ENCODE data around the gene HIBADH. TPM values are rescaled to one million over a fixed set of nuclear protein-coding genes. Genes with fewer than 3 reads are reported as not detected.

HIBADH gene
- polyA plus RNA-seq, 2 of the 4 experiments (the other 2 are of a cell fraction) = 49.5 to 118 TPM

DNA sequence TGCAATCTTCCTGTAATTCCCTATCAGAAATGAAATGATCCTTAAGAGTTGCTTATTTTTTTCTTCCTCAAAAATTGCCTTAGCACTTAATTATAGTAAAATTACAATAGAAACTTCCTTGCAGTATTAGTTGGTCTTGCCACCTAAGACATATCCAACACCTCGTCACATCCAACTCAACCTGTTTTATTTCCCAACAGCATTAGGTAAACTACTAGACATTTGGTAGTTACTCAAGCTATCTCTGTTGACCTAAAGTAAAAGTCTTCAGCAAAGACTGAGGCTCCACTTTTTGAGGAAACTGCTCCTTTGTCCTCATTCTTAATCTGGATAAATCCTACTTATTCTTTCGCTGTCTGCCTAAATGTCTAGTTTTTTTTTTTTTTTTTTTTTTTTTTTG is 20.4 kb downstream of the HIBADH start:
- peak overlapping the region; percentile 93 for H3K4me2 ChIP-seq
- CTCF ChIA-PET = interaction anchor here (0.6 to 2.1 kb wide), 4 partner anchors 10 to 182 kb away, joined by 3 to 7 read pairs (median 4); no protein-coding TSS in a partner anchor
- FAIRE-seq = no peak
- peak overlapping the region; percentile 71 to 85 for H3K27ac ChIP-seq
- 86% methylated on average over 2 of the region's 2 CpGs for WGBS (ENCODE audit: missing lambda C conversion rate)
- H3K4me1 ChIP-seq = peaks cover 44% of the 10 kb centered on the region
- TF ChIP-seq CHD2 (IDR thresholded peaks at IDR 0.05; ENCODE audit: low read length, partially characterized antibody) (no peak), HES2 (IDR thresholded peaks at IDR 0.05) (no peak), USF2 (IDR thresholded peaks at IDR 0.05) (no peak), JUNB (IDR thresholded peaks at IDR 0.05) (no peak), HMGXB4 (CRISPR knock-in tag; IDR thresholded peaks at IDR 0.05; ENCODE audit: borderline replicate concordance) (no peak), POLR2A (IDR thresholded peaks at IDR 0.05; ENCODE audit: low read length) (no peak), BCL3 (IDR thresholded peaks at IDR 0.05) (no peak), RAD21 (conservative IDR thresholded peaks at IDR 0.05 in 1 of 2, IDR thresholded peaks at IDR 0.05 in 1 of 2) (no peak), HOXA7 (CRISPR knock-in tag; IDR thresholded peaks at IDR 0.05) (no peak), SREBF2 (IDR thresholded peaks at IDR 0.05) (no peak), ESRRA (IDR thresholded peaks at IDR 0.05; ENCODE audit: borderline replicate concordance, low read length) (no peak), HDAC2 (IDR thresholded peaks at IDR 0.05) (no peak), HOXB13 (CRISPR knock-in tag; IDR thresholded peaks at IDR 0.05; ENCODE audit: low read depth) (no peak), RFX5 (IDR thresholded peaks at IDR 0.05) (no peak), NR3C1 (IDR thresholded peaks at IDR 0.05) (no peak), CBX2 (IDR thresholded peaks at IDR 0.05; ENCODE audit: borderline replicate concordance, low read depth) (no peak), ZFP36 (IDR thresholded peaks at IDR 0.05; ENCODE audit: borderline replicate concordance, partially characterized antibody) (no peak), EHF (CRISPR knock-in tag; IDR thresholded peaks at IDR 0.05) (no peak)
- TF ChIP-seq, protein P1, sequence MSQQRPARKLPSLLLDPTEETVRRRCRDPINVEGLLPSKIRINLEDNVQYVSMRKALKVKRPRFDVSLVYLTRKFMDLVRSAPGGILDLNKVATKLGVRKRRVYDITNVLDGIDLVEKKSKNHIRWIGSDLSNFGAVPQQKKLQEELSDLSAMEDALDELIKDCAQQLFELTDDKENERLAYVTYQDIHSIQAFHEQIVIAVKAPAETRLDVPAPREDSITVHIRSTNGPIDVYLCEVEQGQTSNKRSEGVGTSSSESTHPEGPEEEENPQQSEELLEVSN (IDR thresholded peaks at IDR 0.05; ENCODE audit: borderline replicate concordance, low read depth) = no peak
- TF ChIP-seq, protein P2, sequence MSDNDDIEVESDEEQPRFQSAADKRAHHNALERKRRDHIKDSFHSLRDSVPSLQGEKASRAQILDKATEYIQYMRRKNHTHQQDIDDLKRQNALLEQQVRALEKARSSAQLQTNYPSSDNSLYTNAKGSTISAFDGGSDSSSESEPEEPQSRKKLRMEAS (IDR thresholded peaks at IDR 0.05) = no peak
- H3K9me3 ChIP-seq = no peaks in the 10 kb centered on the region
- no peak for DNase-seq (ENCODE audit: low read depth in 1 of 2, low spot score in 1 of 2)
- no peak for ATAC-seq
- H3K4me3 ChIP-seq = peak overlapping the region; percentile 25; the same call in 1 of the 3 replicates
- POLR2A ChIA-PET = interaction anchor here (0.9 kb wide), 1 partner anchor 20 kb away, joined by 3 read pairs; the partner anchor contains the start of gene HIBADH

DNA sequence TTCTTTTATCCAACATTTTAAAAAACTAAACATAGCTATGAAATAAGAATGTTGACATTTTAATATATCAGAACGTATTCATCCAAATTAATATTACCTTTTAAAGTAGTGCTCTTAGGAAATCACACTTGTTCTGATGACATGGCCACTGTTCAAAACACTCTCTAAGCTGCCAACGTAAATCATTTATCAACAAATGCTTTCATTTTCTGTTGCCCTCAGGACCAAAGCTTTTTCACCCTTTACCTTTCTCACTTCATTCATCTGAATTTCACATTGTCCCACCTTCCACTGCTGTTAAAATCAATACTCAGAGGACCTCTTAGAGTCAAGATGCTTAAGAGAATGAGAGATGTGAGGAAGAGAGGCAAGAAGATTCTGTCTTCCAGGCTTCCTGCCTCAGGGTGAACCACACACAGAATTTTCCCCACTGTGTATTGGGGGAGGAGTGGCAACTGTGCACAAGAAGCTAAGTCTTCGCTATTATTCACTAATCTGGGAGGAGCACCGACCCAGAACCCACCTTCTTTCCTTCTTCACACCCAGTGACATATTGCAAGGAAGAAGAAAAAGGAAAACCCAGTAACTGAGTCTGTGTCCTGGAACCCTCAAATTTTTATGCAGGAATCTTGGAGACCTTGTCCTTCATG is 21.0 kb downstream of the HIBADH start:
- Histone ChIP-seq H3K27ac (peak overlapping the region; percentile 71 to 85), H3K4me2 (peak overlapping the region; percentile 93), H3K4me1 (peaks cover 40% of the 10 kb centered on the region), H3K4me3 (peak overlapping the region; percentile 25; the same call in 2 of the 3 replicates), H3K9me3 (no peaks in the 10 kb centered on the region)
- FAIRE-seq (no peak), DNase-seq (ENCODE audit: low read depth in 1 of 2, low spot score in 1 of 2) (peak; percentile 39 to 49), ATAC-seq (peak; percentile 82 to 90)
- 3% methylated on average over 4 of the region's 4 CpGs for WGBS (ENCODE audit: missing lambda C conversion rate)
- TF ChIP-seq HOXA7 (CRISPR knock-in tag; IDR thresholded peaks at IDR 0.05) (no peak), CEBPB (IDR thresholded peaks at IDR 0.05) (0 out of 4 replicates have a peak, but pooled peaks of 1 of the 2 experiments have one; percentile 0)
- ChIA-PET POLR2A (interaction anchor here (0.6 to 1.0 kb wide), 3 partner anchors 21 to 406 kb away, joined by 3 to 7 read pairs (median 4); partner anchors contain the start of gene HIBADH), CTCF (interaction anchor here (0.6 to 2.1 kb wide), 9 partner anchors 10 to 431 kb away, joined by 3 to 7 read pairs (median 4); partner anchors contain the start of gene HIBADH)

Measured in A549 (cell line).